ENCODE results near the gene NDUFAF2.

DNA sequence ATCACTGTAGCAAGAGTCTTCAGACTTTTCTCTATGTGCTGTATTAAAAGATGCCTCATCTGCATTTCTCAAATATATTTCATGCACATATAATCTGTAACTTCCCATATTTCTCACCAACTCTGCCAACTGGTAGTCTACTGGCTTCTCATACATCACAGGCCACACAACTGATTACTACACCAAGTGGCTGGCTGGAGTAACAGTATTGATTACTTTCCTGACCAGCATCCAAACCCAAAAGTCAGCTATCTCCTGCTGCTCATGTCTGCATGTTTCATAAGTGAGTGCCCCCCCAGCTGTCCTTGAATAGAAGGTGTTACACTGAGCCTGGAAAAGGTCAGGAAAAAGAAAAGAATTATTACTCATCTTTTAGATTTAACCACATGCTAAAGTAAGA, 17.6 kb upstream of the NDUFAF2 start:
- TF ChIP-seq CTCF (IDR thresholded peaks at IDR 0.05) (no peak), POLR2A (IDR thresholded peaks at IDR 0.05) (no peak)

All from prostate gland (tissue), 2 donors.